GM03348 (cell line): ENCODE data around the gene TOR1AIP2.
"Not testable (repeated sequence)": the region's sequence is repeated elsewhere in the genome, so short reads cannot be mapped to it uniquely, and the experiment has no call there.

Source experiments
- DNase-seq: peaks from one replicate; pipeline ENCODE4 v3.0.0; 2012; ENCODE audit warnings: low spot score

Gene TOR1AIP2

DNA sequence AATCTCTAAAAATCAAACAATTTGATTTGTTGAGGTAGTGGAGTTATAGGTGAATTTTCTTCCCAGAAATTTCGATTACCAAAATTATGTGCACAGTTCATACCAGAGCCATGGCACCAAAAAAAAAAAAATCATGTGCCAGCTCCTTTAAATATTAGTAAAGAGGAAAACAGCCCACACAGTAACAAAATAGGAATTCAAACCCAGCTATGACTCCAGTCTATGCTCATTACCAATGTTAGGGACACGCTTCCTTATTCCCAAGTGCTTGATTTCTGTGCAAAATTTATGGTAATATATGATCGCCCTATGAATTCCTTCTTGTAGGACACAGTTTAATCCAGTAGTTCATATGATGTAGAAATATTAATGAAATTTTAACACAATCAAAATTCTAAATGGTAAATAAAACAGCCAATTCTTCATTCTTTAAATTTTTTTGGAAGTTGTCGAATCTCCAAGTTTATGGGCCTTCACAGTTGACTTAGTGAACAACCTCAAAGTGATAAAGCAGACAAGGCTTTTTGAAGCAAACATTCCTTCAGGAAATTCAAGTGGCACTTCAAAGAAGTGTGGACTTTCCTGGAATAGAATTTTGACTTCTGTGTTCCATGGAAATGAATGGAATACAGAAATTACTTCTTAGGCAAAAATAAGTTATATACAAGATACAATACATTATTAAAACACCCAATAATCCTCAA lies 1.9 kb downstream of the TOR1AIP2 start:
- DNase-seq: no peak

DNA sequence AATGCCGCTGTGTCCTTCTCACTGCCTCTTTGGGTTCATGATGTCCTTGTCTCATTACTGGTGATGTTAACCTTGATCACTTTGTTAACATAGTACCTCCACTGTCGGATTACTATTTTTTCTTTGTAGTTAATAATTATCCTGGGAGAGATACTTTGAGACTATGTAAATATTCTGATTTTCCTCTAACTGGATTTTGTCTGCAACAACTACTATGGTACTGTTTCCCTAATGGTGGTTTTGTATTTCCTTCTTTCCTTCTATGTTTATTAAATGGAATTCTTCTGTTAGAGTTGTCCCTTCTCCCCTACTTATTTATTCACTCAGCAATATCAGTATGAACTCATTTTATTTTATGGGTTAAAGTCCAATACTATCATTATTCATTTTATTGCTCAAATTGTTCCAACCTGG lies 4.2 kb downstream of the TOR1AIP2 start:
- no peak for DNase-seq

DNA sequence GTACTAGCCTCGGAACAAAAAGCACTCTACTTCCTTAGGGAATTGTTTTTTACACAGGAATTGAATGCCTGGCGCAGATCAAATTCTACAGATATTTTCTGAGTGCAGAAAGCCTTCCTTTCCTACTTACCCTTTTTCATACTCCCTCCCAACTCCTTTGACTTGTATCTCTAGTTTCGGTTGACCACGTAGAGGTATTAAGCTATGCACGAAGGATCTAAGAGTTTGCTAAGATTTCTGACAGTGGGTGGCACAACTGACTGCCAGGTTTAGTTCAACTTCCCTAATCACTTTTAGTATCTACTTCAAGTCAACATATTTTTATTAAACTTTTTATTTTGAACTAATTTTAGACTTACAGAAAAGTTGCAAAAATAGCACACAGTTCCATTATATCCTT lies 5.0 kb downstream of the TOR1AIP2 start:
- DNase-seq: no peak

DNA sequence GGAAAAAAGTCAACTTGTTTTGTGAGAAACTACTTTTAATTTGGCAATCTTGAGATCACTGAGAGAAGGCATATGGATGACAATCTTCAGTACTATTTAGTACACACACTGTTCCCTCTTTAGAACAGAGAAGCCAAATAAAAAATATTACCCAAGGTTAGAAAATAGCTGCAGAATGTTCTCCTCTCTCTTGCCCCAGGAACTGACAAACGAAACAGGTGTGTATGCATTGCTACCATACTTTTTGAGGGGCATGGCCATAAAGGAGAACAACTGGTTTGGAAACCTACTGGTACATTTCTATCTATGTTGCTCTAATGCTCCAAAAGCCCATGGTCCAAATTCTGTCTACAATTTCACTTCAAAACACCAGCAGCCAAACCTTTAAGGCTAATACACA lies 5.7 kb downstream of the TOR1AIP2 start:
- no peak for DNase-seq

DNA sequence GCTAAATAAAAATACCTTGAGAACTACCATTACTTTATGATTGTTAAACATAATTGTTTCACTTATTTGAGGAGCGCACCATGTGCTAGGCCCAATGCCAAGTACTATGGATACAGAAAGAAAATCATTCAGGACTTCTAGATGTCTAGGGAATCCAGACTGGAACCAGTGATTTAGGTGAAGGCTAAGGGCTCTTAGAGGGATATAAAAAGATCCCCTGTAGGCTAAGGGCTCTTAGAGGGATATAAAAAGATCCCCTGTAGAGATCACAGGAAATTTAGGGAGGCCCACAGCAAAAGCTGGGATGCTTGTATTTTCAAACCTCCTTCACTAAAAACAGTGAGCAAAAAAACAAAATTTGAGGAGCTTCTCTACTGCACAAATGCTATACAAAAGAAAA lies 6.7 kb downstream of the TOR1AIP2 start:
- DNase-seq: no peak

DNA sequence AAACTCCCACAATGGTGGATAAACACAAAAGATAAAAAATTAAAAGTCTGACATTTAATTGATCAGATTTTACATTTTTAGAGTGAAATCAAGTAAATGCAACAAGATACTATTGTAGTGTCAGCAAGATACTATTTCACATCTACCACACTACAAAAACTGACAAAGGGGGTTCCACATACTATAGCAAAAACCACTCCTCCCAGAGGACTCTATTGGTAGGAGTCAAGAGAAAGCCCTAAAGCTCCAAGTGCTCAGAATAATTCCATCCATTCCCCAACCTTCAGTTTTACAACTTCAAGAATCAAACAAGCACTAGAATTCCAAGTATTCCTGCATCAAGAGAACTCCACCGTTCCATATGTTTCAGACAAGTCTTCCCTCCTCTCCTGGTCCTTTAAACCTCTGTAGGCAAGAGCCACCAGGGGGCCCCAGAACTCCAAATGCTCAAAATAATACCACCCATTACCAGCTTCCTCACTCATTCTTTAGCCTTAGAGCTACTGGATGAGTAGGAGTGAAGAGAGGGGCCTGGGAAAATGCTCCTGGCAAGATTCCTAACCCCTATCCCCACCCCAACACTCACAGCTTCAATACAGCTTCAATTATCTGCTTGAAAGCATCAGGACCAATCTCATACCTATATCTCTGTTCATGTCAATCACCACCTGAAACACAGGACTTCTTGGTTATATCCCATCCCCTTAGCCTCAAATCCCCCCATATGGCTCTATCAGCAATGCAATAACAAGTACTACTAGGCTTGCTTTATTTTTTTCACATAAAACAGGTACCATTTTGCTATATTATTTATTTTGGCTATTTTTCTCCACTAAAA lies 9.9 kb downstream of the TOR1AIP2 start:
- peak; percentile 67 for DNase-seq

DNA sequence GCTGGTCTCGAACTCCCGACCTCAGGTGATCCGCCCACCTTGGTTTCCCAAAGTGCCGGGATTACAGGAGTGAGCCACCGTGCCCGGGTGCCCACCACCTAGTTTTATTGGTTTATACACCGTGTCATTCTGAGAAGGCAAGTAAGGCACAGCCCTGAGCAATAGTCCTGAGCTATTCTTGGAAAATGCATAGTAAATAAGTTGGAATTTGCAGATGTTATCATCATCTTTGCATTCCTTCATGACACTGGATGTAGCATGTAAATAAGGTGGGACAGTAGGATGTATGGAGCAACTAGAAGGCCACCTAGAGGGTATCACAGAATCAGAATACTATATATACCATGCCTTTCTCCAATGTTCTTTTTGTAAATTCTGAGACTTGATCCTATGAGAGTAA lies 11.0 kb downstream of the TOR1AIP2 start:
- no peak for DNase-seq

DNA sequence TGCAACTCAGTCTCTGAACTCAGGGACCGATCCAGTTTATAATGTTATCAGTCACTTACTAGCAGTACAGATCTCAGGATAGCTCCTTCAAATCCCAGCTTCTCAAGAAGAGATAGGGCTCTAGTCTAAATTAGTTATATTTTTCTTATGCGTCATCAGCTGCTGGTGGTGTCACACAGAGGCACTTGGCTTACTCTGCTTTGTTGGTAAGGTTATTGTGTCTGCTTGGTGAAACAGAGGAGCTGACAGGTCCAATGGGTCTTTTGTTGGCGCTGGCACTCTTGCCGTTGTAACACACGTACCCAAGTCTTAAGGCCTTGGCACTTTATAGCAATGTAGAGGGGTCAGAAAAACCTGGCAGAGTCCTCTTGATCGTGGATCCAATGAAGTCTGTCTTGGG lies 12.2 kb downstream of the TOR1AIP2 start:
- no peak for DNase-seq

DNA sequence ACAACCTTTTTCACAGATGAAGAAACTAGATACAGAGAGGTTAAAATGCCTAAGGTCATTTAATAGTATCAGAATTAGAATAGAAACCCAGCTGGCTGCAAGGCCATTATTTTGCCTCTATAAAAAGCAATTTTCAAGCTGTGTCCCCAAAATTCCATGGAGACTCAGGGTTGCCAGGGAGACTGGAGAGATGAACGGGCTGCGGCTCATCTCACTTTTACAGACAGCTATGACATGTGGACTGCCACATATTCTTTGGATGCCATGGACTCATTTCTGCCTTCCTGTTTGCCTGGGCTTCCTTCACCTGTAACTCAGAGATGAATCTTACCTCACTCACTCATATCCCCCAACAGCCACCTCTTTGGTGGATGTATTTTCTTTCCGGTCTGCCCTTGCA lies 17.0 kb downstream of the TOR1AIP2 start:
- DNase-seq: no peak

DNA sequence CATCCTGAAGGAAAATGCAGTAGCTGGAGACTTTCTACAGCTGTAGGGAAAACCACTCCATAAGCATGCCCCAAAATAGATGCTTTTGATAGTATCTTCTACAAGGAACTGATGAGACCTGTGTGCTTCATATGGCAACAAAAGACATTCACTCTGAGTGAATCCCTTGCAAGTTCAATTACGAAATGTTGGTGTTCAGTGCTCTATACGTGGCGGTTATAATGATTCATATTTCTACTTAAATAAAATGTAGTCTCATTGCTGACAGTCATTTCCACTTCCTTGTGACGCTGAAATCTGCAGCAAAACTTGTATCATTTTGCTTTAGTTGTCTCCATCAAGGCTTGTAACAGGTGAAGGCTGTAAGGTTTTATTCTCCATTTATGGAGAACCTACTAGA lies 20.6 kb downstream of the TOR1AIP2 start:
- no peak for DNase-seq

DNA sequence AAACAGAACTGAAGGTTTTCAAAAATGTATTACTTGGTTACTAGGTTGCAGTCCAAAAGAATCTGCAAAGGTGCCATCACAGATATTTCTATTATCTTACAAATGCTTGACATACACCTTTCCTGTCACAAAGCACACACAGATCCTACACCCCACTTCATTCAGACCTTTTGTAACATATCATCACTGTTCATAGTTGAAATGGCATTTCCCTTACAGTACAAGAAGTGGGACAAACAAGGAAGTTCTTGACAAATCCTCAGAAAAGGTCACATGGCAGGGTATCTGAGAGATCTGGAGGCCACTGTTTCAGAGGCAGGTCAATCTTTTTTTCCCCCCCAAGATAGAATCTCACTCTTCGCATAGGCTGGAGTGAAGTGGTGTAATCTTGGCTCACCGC lies 21.3 kb downstream of the TOR1AIP2 start:
- no peak for DNase-seq

DNA sequence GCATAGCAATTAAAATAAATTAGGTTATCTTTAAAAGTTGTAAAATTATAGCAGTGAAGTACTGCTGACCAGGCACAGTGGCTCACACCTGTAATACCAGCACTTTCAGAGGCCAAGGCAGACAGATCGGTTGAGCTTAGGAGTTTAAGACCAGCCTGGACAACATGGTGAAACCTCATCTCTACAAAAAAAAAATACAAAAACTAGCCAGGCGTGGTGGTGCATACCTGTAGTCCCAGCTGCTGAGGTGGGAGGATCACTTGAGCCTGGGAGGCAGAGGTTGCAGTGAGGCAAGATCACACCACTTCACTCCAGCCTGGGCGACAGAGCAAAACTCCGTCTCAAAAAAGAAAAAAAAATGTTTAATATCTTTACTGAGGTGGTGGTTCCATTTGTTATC lies 21.8 kb downstream of the TOR1AIP2 start:
- not testable (repeated sequence) for DNase-seq

DNA sequence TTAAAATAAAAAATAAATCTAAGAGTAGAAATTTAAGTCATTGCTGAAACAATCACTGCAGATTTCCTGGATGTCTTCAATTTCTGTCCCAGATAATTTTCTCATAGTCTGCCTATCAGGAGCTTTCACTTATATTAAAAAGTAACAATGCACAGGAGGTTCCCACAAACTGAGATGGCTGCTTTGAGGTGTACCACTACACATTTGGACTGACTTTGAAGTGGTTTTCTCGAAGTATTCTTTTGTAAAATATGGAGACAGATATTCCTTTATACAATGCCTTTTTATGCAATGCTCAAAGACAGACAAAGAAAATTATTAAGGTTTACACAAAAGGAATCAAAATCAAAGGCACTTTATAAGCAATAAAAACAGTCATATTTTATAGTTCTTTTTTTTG lies 24.5 kb downstream of the TOR1AIP2 start:
- DNase-seq: no peak

DNA sequence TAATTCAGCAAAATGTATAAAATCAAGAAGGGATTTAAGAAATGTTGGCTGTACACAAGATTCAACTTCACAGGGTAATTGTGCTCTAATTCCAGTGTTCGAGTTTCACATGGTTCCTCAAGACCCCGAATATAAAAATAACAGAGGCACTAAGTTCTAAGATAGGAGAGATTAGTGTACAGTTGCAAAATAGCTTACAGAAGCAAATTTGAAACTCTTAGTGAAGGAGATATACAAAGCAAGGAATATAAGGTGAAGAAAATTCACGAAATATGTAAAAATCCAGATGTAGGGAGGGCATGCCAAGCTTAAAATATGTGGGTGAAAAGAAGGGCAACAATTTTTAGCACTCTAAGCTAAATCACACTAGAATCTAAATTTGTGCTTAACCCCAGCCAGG lies 29.4 kb downstream of the TOR1AIP2 start:
- no peak for DNase-seq

DNA sequence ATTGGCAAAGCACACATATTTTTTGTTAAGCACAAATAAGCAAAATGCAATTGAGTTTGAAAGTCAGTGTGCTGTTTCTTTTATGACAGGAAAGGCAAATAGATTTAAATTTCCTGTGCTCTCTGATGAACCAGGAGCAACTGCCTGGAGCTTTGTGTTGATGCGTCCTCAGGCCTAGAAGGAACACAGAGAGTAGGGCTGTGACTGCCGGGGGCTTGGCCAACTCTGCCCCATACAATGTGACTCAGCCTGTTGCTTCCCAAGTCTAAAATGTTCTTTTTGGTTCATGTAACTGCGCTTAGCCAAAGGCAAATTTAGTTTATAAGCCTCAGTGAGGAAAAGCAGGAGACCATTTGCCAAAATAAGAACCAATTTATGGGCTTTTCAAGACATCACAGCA lies 37.5 kb downstream of the TOR1AIP2 start:
- DNase-seq: no peak

DNA sequence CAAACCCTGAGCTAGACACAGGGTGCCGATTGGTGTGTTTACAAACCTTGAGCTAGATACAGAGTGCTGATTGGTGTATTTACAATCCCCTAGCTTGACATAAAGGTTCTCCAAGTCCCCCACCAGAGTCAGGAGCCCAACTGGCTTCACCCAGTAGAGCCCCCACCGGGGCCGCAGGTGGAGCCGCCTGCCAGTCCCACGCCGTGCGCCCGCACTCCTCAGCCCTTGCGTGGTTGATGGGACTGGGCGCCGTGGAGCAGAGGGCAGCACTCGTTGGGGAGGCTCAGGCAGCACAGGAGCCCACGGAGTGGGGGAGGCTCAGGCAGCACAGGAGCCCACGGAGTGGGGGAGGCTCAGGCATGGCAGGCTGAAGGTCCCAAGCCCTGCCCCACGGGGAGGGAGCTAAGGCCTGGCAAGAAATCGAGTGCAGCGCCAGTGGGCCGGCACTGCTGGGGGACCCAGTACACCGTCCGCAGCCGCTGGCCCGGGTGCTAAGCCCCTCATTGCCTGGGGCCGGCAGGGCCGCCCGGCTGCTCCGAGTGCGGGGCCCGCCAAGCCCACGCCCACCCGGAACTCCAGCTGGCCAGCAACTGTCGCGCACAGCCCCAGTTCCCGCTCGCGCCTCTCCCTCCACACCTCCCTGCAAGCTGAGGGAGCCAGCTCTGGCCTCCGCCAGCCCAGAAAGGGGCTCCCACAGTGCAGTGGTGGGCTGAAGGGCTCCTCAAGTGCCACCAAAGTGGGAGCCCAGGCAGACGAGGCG lies 40.7 kb downstream of the TOR1AIP2 start:
- not testable (repeated sequence) for DNase-seq

DNA sequence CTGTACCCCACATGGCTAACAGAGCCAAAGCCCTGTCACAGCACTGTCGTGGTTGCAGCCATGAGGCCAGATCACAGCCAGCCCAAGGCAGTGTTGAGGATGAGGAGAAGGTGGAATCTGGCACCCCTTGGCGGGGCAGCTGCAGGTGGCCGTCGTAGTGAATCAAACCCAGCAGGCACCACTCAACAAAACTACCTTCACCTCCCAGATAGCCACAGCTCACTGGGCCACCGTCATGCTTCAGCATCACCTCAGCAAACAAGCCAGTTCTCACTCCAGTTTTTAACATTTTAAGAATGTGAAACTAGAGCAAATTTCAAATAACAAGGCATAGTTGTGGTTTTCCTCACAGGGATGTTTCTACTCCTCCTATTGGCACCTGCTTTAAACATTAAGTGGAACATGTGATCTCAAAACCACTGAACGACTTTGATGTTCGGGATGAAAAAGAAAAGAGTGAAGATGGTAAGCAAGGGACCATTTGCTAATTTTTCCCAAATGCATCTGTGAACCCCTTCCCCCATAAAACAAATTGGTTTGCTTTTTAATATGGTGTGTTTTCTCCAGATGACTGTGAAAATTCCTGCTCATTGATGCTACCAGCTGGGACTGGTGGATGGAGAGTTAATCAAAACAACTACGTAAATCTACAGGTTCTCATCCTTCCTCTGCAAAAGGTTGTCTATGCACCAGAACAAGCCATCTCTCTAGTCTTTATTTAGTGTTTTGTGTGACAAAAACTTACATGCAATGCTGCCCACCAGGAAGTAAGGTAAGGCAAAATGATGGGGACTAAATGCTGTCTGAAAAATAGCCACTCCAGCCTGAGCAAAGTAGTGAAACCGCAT lies 45.5 kb downstream of the TOR1AIP2 start:
- DNase-seq: no peak

DNA sequence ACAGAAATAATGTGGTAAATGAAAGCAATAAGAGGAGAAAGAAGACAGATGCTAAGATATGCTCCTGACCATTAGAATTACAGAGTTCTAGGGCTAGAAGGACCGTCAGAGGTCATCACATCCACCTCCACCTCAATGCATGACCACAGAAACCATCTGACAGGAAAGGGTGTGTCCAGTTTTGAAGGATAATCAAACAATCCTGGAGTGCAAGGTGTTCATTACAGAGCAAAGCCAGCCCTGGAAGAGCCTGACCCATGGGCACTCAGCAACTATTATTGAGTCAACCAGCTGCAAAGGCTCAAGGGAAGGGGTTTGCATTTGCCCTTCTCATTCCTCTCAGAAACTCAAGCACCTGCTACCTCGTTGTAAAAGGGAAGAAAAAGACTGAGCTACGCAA lies 46.4 kb downstream of the TOR1AIP2 start:
- no peak for DNase-seq

DNA sequence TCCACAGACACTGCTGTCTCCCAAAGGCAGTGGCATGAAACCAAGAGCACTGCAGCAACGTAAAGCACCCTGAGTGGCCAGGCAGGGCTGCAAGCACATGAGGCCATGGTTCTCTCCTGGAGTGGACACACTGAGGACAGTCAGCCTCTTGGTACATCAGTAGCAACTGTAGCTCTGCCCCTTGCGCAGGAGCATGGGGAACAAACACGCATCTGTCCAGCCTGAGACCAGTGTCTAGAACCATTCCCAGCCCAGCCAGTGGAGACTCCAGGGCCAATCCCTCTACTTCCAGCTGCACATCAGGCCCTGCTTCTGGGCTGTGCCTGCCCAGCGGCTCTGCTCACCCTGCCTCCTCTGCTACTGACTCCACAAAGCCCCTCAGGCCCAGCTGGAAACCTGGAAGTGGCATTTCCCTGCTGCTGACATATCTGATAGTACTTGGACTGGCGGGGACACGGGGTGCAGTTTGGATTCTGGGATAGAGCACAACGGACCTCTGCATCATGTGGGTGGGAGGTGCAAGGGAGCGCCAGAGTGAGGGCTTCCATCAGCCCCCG lies 49.0 kb downstream of the TOR1AIP2 start:
- no peak for DNase-seq

DNA sequence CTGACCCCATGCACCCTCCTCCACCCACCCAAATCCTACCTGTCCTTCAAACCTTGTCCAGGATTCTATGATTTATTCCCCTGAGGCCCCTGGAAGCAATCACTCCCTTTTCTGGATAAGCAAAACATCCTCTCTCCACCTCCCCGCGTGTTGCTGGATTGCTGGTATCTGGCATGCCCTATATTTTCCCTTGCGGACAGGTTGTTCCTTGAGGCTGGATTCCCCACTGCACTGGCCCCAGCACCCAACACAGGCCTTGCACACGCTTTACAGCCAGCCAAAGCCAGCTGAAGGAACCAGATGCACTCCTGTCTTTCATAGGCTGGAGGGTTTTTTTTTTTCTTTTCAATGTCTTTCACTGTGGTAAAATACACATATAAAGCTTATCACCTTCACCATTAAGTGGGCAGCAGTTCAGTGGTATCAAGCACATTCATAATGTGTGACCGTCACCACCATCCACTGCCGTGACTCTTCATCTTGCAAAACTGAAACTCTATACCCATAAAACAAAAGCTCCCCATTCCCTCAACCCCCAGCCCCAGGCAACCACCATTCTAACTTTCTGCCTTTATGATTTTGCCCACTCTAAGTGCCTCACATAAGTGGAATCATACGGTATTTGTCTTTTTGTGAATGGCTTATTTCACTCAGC lies 50.9 kb downstream of the TOR1AIP2 start:
- no peak for DNase-seq

DNA sequence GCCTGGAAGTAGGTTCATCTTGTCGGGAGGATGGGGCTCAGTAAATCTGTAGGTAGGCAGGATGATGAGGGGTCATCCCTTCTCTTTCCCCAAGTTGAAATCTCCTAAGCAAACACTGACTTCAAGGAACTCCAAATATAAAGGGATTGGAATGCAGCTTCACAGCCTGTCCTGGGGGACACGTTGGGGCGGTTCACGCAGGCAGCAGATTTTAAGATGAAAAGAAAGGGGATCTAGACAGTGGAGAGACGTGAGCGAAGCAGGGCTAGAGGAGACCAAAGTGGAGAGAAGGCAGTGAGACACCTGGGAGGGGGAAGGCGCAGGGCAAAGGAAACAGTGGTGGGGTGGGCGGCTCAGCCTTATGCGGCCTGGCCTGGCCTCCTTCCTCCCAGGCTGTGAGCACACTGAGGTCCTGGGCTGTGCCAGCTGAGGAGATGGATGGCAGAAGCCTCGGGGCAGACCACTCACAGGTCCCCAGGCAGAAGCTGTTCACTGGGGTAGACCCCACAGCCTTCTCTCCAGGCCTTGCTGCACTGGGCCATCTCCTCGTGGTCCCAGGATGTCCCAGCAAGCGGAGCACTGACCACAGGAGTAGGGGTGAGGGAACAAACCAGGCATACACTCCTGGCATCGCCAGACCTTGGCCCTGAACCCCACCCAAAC lies 51.7 kb downstream of the TOR1AIP2 start:
- no peak for DNase-seq
